ENCODE measurements around the gene ABCA1.

The ABCA1 gene

GRCh38 chr9:104831681-104832080 lies 96.3 kb downstream of the ABCA1 start:
- Mint-ChIP-seq H3K4me3 (no peak overlapping the region), H3K4me1 (ENCODE audit: low read depth in 2 of 2) (no peaks in the 10 kb centered on the region), H3K9me3 (no peaks in the 10 kb centered on the region), H3K27me3 (peaks cover 0 to 7% of the 10 kb centered on the region in 2 donors), H3K36me3 (ENCODE audit: insufficient read depth) (peaks cover 36% of the 10 kb centered on the region), H3K27ac (no peak overlapping the region)
- DNase-seq (no peak), ATAC-seq (replicated peaks) (no peak)

GRCh38 chr9:104826911-104827310 lies 101.0 kb downstream of the ABCA1 start:
- DNase-seq, result no peak
- Mint-ChIP-seq H3K4me1 (ENCODE audit: low read depth in 2 of 2) (no peaks in the 10 kb centered on the region), H3K36me3 (ENCODE audit: insufficient read depth) (peaks cover 39% of the 10 kb centered on the region), H3K4me3 (no peak overlapping the region), H3K27me3 (no peaks in the 10 kb centered on the region), H3K9me3 (no peaks in the 10 kb centered on the region), H3K27ac (no peak overlapping the region)
- no peak for ATAC-seq (replicated peaks)

GRCh38 chr9:104826079-104826775 lies 101.7 kb downstream of the ABCA1 start:
- peaks cover 33% of the 10 kb centered on the region for H3K36me3 Mint-ChIP-seq (ENCODE audit: insufficient read depth)
- H3K4me3 Mint-ChIP-seq, result no peak overlapping the region
- no peak overlapping the region for H3K27ac Mint-ChIP-seq
- H3K4me1 Mint-ChIP-seq (ENCODE audit: low read depth in 2 of 2), result no peaks in the 10 kb centered on the region
- DNase-seq (no peak), ATAC-seq (replicated peaks) (no peak)
- no peaks in the 10 kb centered on the region for H3K27me3 Mint-ChIP-seq
- H3K9me3 Mint-ChIP-seq, result no peaks in the 10 kb centered on the region

GRCh38 chr9:104820336-104820735 lies 107.6 kb downstream of the ABCA1 start:
- Mint-ChIP-seq H3K4me1 (ENCODE audit: low read depth in 2 of 2) (no peaks in the 10 kb centered on the region), H3K27ac (no peak overlapping the region), H3K4me3 (no peak overlapping the region), H3K36me3 (ENCODE audit: insufficient read depth) (peaks cover 30% of the 10 kb centered on the region), H3K27me3 (no peaks in the 10 kb centered on the region), H3K9me3 (no peaks in the 10 kb centered on the region)
- ATAC-seq (replicated peaks) (no peak), DNase-seq (no peak)

GRCh38 chr9:104819033-104819432 lies 108.9 kb downstream of the ABCA1 start:
- ATAC-seq (replicated peaks), result no peak
- H3K4me3 Mint-ChIP-seq, result no peak overlapping the region
- no peaks in the 10 kb centered on the region for H3K27me3 Mint-ChIP-seq
- H3K36me3 Mint-ChIP-seq (ENCODE audit: insufficient read depth), result peaks cover 34% of the 10 kb centered on the region
- no peaks in the 10 kb centered on the region for H3K9me3 Mint-ChIP-seq
- peak overlapping the region in 1 of 2 donors; percentile 55 for H3K27ac Mint-ChIP-seq
- DNase-seq, result no peak
- H3K4me1 Mint-ChIP-seq (ENCODE audit: low read depth in 2 of 2), result no peaks in the 10 kb centered on the region

GRCh38 chr9:104817437-104817836 lies 110.5 kb downstream of the ABCA1 start:
- H3K27ac Mint-ChIP-seq, result no peak overlapping the region
- no peak overlapping the region for H3K4me3 Mint-ChIP-seq

GRCh38 chr9:104815851-104816565 lies 111.9 kb downstream of the ABCA1 start:
- no peak overlapping the region for H3K4me3 Mint-ChIP-seq
- H3K36me3 Mint-ChIP-seq (ENCODE audit: insufficient read depth), result peaks cover 29% of the 10 kb centered on the region
- H3K27me3 Mint-ChIP-seq, result no peaks in the 10 kb centered on the region
- DNase-seq (no peak), ATAC-seq (replicated peaks) (no peak)
- H3K27ac Mint-ChIP-seq, result no peak overlapping the region
- H3K4me1 Mint-ChIP-seq (ENCODE audit: low read depth in 2 of 2), result no peaks in the 10 kb centered on the region
- H3K9me3 Mint-ChIP-seq, result no peaks in the 10 kb centered on the region

More at GRCh38 chr9:104817437-104817836, 110.5 kb downstream of the ABCA1 start:
- ATAC-seq (replicated peaks) (no peak), DNase-seq (no peak)
- peaks cover 34% of the 10 kb centered on the region for H3K36me3 Mint-ChIP-seq (ENCODE audit: insufficient read depth)
- no peaks in the 10 kb centered on the region for H3K9me3 Mint-ChIP-seq
- no peaks in the 10 kb centered on the region for H3K27me3 Mint-ChIP-seq
- no peaks in the 10 kb centered on the region for H3K4me1 Mint-ChIP-seq (ENCODE audit: low read depth in 2 of 2)

- Mint-ChIP-seq H3K9me3 (no peaks in the 10 kb centered on the region), H3K27me3 (no peaks in the 10 kb centered on the region), H3K4me3 (no peak overlapping the region), H3K27ac (no peak overlapping the region), H3K36me3 (ENCODE audit: insufficient read depth) (peaks cover 27% of the 10 kb centered on the region), H3K4me1 (ENCODE audit: low read depth in 2 of 2) (no peaks in the 10 kb centered on the region)
- DNase-seq (no peak), ATAC-seq (replicated peaks) (no peak)
These were observed 117.3 kb downstream of the ABCA1 start for GRCh38 chr9:104810421-104811339.

GRCh38 chr9:104808035-104808614 lies 119.8 kb downstream of the ABCA1 start:
- Mint-ChIP-seq H3K36me3 (ENCODE audit: insufficient read depth) (peaks cover 27% of the 10 kb centered on the region), H3K27me3 (no peaks in the 10 kb centered on the region), H3K27ac (no peak overlapping the region), H3K4me3 (no peak overlapping the region), H3K9me3 (no peaks in the 10 kb centered on the region), H3K4me1 (ENCODE audit: low read depth in 2 of 2) (no peaks in the 10 kb centered on the region)
- DNase-seq (no peak), ATAC-seq (replicated peaks) (no peak)

- DNase-seq (no peak), ATAC-seq (replicated peaks) (no peak)
- Mint-ChIP-seq H3K27me3 (no peaks in the 10 kb centered on the region), H3K27ac (no peak overlapping the region), H3K4me3 (no peak overlapping the region), H3K36me3 (ENCODE audit: insufficient read depth) (peaks cover 34% of the 10 kb centered on the region), H3K9me3 (no peaks in the 10 kb centered on the region), H3K4me1 (ENCODE audit: low read depth in 2 of 2) (no peaks in the 10 kb centered on the region)
These were observed 122.5 kb downstream of the ABCA1 start for GRCh38 chr9:104805441-104805840.

GRCh38 chr9:104802906-104803305 lies 125.0 kb downstream of the ABCA1 start:
- Mint-ChIP-seq H3K9me3 (no peaks in the 10 kb centered on the region), H3K36me3 (ENCODE audit: insufficient read depth) (peaks cover 28% of the 10 kb centered on the region), H3K4me3 (no peak overlapping the region), H3K27me3 (no peaks in the 10 kb centered on the region), H3K27ac (no peak overlapping the region), H3K4me1 (ENCODE audit: low read depth in 2 of 2) (no peaks in the 10 kb centered on the region)
- ATAC-seq (replicated peaks) (no peak), DNase-seq (no peak)

- Mint-ChIP-seq H3K36me3 (ENCODE audit: insufficient read depth) (peaks cover 27% of the 10 kb centered on the region), H3K27ac (no peak overlapping the region), H3K4me1 (ENCODE audit: low read depth in 2 of 2) (no peaks in the 10 kb centered on the region)
These were observed 125.8 kb downstream of the ABCA1 start for GRCh38 chr9:104802110-104802509.

GRCh38 chr9:104800068-104800785 lies 127.7 kb downstream of the ABCA1 start:
- Mint-ChIP-seq H3K27me3 (no peaks in the 10 kb centered on the region), H3K36me3 (ENCODE audit: insufficient read depth) (peaks cover 24% of the 10 kb centered on the region), H3K4me1 (ENCODE audit: low read depth in 2 of 2) (no peaks in the 10 kb centered on the region), H3K9me3 (no peaks in the 10 kb centered on the region), H3K27ac (no peak overlapping the region), H3K4me3 (no peak overlapping the region)
- ATAC-seq (replicated peaks) (no peak), DNase-seq (no peak)

More at GRCh38 chr9:104802110-104802509, 125.8 kb downstream of the ABCA1 start:
- DNase-seq (no peak), ATAC-seq (replicated peaks) (no peak)
- H3K4me3 Mint-ChIP-seq, result no peak overlapping the region
- no peaks in the 10 kb centered on the region for H3K9me3 Mint-ChIP-seq
- no peaks in the 10 kb centered on the region for H3K27me3 Mint-ChIP-seq
